Measurements from ENCODE around the gene PTCHD4. TPM values are rescaled to one million over a fixed set of nuclear protein-coding genes. Genes with fewer than 3 reads are reported as not detected.

The PTCHD4 gene
- total RNA-seq, 3 donors from 2014 or later (not counting 1 experiment from before 2014, with no cell fraction given), result not detected

- Mint-ChIP-seq H3K27ac (no peak overlapping the region), H3K9me3 (peaks cover 7 to 14% of the 10 kb centered on the region in 2 donors), H3K36me3 (no peaks in the 10 kb centered on the region), H3K4me3 (no peak overlapping the region), H3K4me1 (no peaks in the 10 kb centered on the region), H3K27me3 (ENCODE audit: low read depth in 2 of 2) (no peaks in the 10 kb centered on the region)
- H3K4me1 ChIP-seq (ENCODE audit: control insufficient read depth, insufficient read depth, low read length), result no peaks in the 10 kb centered on the region
- intact Hi-C loops (cut with micrococcal nuclease), result no loop called here
- ATAC-seq, result no peak
- WGBS (ENCODE audit: insufficient coverage), result 43% methylated on average over 1 of the region's 3 CpGs
- H3K36me3 ChIP-seq (ENCODE audit: control insufficient read depth, insufficient read depth, low read length), result no peaks in the 10 kb centered on the region
- H3K4me3 ChIP-seq (ENCODE audit: low read length), result no peak overlapping the region
- no peak overlapping the region for H3K27ac ChIP-seq (ENCODE audit: low read length)
- TF ChIP-seq CTCF (IDR thresholded peaks at IDR 0.05), result no peak
- no peaks in the 10 kb centered on the region for H3K9me3 ChIP-seq (ENCODE audit: control insufficient read depth, insufficient read depth, low read length)
- no peaks in the 10 kb centered on the region for H3K27me3 ChIP-seq (ENCODE audit: control insufficient read depth, insufficient read depth, low read length)
- DNase-seq, result no peak
Measured at GRCh38 chr6:48144021-48144420, 33.0 kb upstream of the PTCHD4 start.

GRCh38 chr6:48141975-48142374 lies 31.0 kb upstream of the PTCHD4 start:
- H3K4me3 Mint-ChIP-seq, result no peak overlapping the region
- H3K36me3 Mint-ChIP-seq, result no peaks in the 10 kb centered on the region
- no peaks in the 10 kb centered on the region for H3K36me3 ChIP-seq (ENCODE audit: control insufficient read depth, insufficient read depth, low read length)
- no peaks in the 10 kb centered on the region for H3K4me1 Mint-ChIP-seq
- no peaks in the 10 kb centered on the region for H3K27me3 ChIP-seq (ENCODE audit: control insufficient read depth, insufficient read depth, low read length)
- ATAC-seq (no peak), DNase-seq (no peak)
- TF ChIP-seq CTCF (IDR thresholded peaks at IDR 0.05), result no peak
- no peaks in the 10 kb centered on the region for H3K9me3 ChIP-seq (ENCODE audit: control insufficient read depth, insufficient read depth, low read length)
- H3K4me3 ChIP-seq (ENCODE audit: low read length), result no peak overlapping the region
- intact Hi-C loops (cut with micrococcal nuclease), result no loop called here
- no peak overlapping the region for H3K27ac ChIP-seq (ENCODE audit: low read length)
- no peaks in the 10 kb centered on the region for H3K27me3 Mint-ChIP-seq (ENCODE audit: low read depth in 2 of 2)
- H3K9me3 Mint-ChIP-seq, result peaks cover 2 to 8% of the 10 kb centered on the region in 2 donors
- no peaks in the 10 kb centered on the region for H3K4me1 ChIP-seq (ENCODE audit: control insufficient read depth, insufficient read depth, low read length)
- WGBS (ENCODE audit: insufficient coverage), result 79% methylated on average over 2 of the region's 2 CpGs
- no peak overlapping the region for H3K27ac Mint-ChIP-seq

- no peaks in the 10 kb centered on the region for H3K36me3 Mint-ChIP-seq
- ATAC-seq, result no peak
- no peak for TF ChIP-seq CTCF (IDR thresholded peaks at IDR 0.05)
- H3K4me1 Mint-ChIP-seq, result no peaks in the 10 kb centered on the region
- no peak overlapping the region for H3K4me3 ChIP-seq (ENCODE audit: low read length)
- no peaks in the 10 kb centered on the region for H3K27me3 ChIP-seq (ENCODE audit: control insufficient read depth, insufficient read depth, low read length)
- WGBS (ENCODE audit: insufficient coverage), result 80% methylated on average over 1 of the region's 2 CpGs
- no peak overlapping the region for H3K4me3 Mint-ChIP-seq
- H3K27me3 Mint-ChIP-seq (ENCODE audit: low read depth in 2 of 2), result no peaks in the 10 kb centered on the region
- H3K9me3 ChIP-seq (ENCODE audit: control insufficient read depth, insufficient read depth, low read length), result no peaks in the 10 kb centered on the region
- H3K36me3 ChIP-seq (ENCODE audit: control insufficient read depth, insufficient read depth, low read length), result no peaks in the 10 kb centered on the region
- intact Hi-C loops (cut with micrococcal nuclease), result no loop called here
- no peak overlapping the region for H3K27ac ChIP-seq (ENCODE audit: low read length)
- DNase-seq, result no peak
- peaks cover 5 to 10% of the 10 kb centered on the region in 2 donors for H3K9me3 Mint-ChIP-seq
- no peaks in the 10 kb centered on the region for H3K4me1 ChIP-seq (ENCODE audit: control insufficient read depth, insufficient read depth, low read length)
- H3K27ac Mint-ChIP-seq, result no peak overlapping the region
Measured at GRCh38 chr6:48139818-48140614, 29.0 kb upstream of the PTCHD4 start.

GRCh38 chr6:48136856-48137255 lies 25.9 kb upstream of the PTCHD4 start:
- H3K27me3 Mint-ChIP-seq (ENCODE audit: low read depth in 2 of 2), result no peaks in the 10 kb centered on the region

More at GRCh38 chr6:48136856-48137255, 25.9 kb upstream of the PTCHD4 start:
- H3K36me3 ChIP-seq (ENCODE audit: control insufficient read depth, insufficient read depth, low read length), result no peaks in the 10 kb centered on the region
- WGBS (ENCODE audit: insufficient coverage), result 61% methylated on average over 2 of the region's 2 CpGs
- Mint-ChIP-seq H3K4me1 (no peaks in the 10 kb centered on the region), H3K27ac (no peak overlapping the region), H3K36me3 (no peaks in the 10 kb centered on the region), H3K9me3 (peaks cover 7 to 13% of the 10 kb centered on the region in 2 donors), H3K4me3 (no peak overlapping the region)
- no peak for TF ChIP-seq CTCF (IDR thresholded peaks at IDR 0.05)
- H3K9me3 ChIP-seq (ENCODE audit: control insufficient read depth, insufficient read depth, low read length), result no peaks in the 10 kb centered on the region
- DNase-seq (no peak), ATAC-seq (no peak)
- no peak overlapping the region for H3K4me3 ChIP-seq (ENCODE audit: low read length)
- no peaks in the 10 kb centered on the region for H3K27me3 ChIP-seq (ENCODE audit: control insufficient read depth, insufficient read depth, low read length)
- no peak overlapping the region for H3K27ac ChIP-seq (ENCODE audit: low read length)
- intact Hi-C loops (cut with micrococcal nuclease), result no loop called here
- no peaks in the 10 kb centered on the region for H3K4me1 ChIP-seq (ENCODE audit: control insufficient read depth, insufficient read depth, low read length)
